ENCODE results near the gene CCDC12.
"Not testable (repeated sequence)": the region's sequence is repeated elsewhere in the genome, so short reads cannot be mapped to it uniquely, and the experiment has no call there.

Gene CCDC12

GRCh38 chr3:46971151-46971550 is 5.4 kb downstream of the CCDC12 start:
- TF ChIP-seq, protein P1, sequence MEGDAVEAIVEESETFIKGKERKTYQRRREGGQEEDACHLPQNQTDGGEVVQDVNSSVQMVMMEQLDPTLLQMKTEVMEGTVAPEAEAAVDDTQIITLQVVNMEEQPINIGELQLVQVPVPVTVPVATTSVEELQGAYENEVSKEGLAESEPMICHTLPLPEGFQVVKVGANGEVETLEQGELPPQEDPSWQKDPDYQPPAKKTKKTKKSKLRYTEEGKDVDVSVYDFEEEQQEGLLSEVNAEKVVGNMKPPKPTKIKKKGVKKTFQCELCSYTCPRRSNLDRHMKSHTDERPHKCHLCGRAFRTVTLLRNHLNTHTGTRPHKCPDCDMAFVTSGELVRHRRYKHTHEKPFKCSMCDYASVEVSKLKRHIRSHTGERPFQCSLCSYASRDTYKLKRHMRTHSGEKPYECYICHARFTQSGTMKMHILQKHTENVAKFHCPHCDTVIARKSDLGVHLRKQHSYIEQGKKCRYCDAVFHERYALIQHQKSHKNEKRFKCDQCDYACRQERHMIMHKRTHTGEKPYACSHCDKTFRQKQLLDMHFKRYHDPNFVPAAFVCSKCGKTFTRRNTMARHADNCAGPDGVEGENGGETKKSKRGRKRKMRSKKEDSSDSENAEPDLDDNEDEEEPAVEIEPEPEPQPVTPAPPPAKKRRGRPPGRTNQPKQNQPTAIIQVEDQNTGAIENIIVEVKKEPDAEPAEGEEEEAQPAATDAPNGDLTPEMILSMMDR (conservative IDR thresholded peaks at IDR 0.05), result no peak
- H3K27ac ChIP-seq, result peak overlapping the region; percentile 84

DNA sequence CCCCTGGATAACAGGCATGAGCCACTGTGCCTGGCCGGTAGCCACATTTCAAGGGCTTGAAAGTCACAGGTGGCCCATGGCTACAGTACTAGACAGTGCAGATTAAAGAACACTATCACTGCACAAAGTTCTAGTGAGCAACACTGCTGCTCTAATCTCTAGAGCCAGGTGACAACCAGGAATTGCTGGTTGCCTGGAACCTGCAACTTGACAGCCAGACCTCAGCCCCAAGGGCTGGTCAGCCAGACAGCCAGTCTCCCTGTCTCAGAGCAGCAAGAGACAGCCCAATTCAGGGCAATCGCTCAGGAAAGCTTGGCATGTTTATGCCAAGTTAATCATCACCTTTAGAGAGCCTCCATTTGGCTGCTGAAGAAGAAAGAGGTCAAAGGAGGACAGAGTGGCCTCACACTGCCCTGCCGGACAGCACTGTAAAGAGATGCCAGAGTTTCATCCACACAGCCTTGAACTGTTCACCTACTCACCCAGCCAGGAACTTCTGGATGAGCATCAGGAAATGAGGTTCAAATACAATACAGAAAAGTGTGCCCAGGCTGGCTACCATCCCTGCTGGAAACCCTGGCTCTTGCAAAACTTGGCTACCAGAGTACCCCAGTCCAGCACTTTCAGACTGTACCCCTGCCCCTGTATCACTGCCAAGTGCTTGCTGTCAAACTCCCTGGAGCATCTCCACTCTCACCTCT is 6.0 kb downstream of the CCDC12 start:
- TF ChIP-seq, protein P1 (conservative IDR thresholded peaks at IDR 0.05), result no peak
- H3K27ac ChIP-seq, result peak overlapping the region; percentile 84

DNA sequence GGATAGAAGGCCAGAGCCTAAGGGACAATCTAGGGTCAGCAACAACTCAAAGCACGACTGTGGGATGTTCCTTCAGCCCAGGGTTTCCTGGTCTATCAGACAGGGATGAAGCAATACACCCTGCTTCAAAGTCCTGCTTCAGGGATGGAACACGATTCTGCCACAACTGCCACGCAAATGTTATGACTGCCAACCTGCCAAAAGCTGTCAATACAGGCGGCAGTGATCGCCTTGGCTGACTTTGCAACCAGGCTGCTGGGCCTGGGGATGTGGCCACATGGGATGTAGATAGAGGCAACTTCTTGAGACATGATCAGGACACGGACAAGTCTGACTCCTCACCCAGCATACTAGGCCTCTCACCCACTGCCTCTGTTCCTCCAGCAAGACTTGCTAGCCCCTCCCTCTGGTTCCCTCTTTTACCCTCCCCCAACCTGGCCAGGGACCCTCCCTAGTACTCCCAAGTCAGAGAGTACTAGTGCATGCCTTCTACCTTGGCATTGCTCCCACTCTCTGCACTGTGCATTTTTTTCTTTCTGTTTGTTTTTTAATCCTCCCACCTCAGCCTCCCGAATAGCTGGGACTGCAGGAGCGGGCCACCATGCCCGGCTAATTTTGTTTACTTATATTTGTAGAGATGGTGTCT is 7.6 kb downstream of the CCDC12 start:
- TF ChIP-seq, protein P1 (conservative IDR thresholded peaks at IDR 0.05), result no peak
- H3K27ac ChIP-seq, result peak overlapping the region; percentile 84

- peak overlapping the region; percentile 18; the same call in 1 of the 2 replicates for H3K27ac ChIP-seq
- TF ChIP-seq, protein P1 (conservative IDR thresholded peaks at IDR 0.05), result no peak; the same call in 1 of the 2 replicates
These were observed 9.7 kb downstream of the CCDC12 start for GRCh38 chr3:46966811-46967210.

DNA sequence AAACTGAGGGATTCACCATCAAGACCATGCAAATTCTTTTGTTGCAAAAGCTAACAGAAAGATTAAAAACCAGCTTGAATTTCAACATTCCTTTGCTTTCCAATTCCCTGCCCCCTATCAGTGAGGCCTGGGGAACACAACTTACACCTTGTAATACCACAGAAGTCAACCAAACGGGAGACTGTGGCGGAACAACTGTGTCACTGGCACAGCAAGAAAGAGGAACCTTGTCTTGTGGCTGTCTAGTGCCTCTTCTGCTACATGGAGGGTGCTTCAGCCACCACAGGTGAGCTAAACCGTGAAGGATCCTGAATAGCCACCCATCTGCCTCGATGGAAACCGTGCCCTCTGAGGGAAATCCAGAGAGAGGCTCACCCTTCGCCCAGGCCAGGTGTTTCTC is 11.4 kb downstream of the CCDC12 start:
- TF ChIP-seq, protein P1 (conservative IDR thresholded peaks at IDR 0.05), result no peak

GRCh38 chr3:46964038-46964590 is 12.4 kb downstream of the CCDC12 start:
- not testable (repeated sequence) for H3K27ac ChIP-seq

More for the DNA sequence above, 11.4 kb downstream of the CCDC12 start:
- no peak overlapping the region for H3K27ac ChIP-seq

DNA sequence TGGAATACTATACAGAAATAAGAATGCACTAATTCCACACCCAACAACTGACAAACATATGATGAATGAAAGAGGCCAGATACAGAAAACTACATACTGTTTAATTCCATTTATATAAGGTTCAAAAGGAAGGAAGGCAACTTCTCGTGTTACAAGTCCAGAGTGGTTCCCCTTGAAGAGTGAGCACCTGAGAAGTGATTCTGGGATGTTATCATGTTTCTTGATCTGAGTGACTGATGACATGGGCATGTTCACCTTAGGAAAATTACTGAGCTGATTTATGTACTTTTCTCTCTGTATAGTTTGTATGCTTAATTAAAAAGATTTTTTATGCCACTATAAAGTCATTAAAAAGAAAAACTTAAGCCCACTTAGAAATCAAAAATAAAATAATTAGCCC is 13.6 kb downstream of the CCDC12 start:
- H3K27ac ChIP-seq, result no peak overlapping the region
- TF ChIP-seq, protein P1 (conservative IDR thresholded peaks at IDR 0.05), result no peak

- H3K27ac ChIP-seq, result no peak overlapping the region
- TF ChIP-seq, protein P1 (conservative IDR thresholded peaks at IDR 0.05), result no peak
These were observed 14.1 kb downstream of the CCDC12 start for GRCh38 chr3:46962427-46962826.
